HG02981 (cell line): ENCODE measurements around the gene FXYD7.
"Not testable (repeated sequence)": the region's sequence is repeated elsewhere in the genome, so short reads cannot be mapped to it uniquely, and the experiment has no call there.

ENCODE experiments used
- ATAC-seq: cut with Tn5 transposase; IDR thresholded peaks from one replicate; pipeline ENCODE4 v1.9.1; 2021; ENCODE audit warnings: mild to moderate bottlenecking, moderate library complexity; ENCODE audit not compliant: unreplicated experiment

Gene FXYD7

GRCh38 chr19:35194012-35194984, 51.2 kb downstream of the FXYD7 start:
- no peak for ATAC-seq

DNA sequence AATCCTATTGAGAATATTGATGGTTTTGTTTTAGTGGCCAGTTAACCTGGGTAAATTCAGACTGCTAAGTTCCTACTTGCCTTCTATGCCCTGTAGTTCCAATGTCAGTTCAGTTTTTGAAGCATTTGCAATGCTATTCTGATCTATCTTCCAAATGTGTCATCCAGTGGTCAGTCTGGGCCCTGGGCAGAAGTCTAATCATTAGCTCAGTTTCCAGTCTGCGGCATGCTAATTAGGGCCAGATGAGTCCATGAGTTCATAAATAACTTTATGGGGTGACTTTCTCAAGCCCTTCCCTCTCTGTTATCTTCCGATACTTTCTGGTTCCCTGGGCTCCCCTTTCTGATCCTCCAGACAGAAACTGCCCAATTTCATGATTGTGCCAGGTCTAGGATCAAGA, 52.8 kb downstream of the FXYD7 start:
- no peak for ATAC-seq

GRCh38 chr19:35196861-35197260, 53.8 kb downstream of the FXYD7 start:
- ATAC-seq = not testable (repeated sequence)

GRCh38 chr19:35199481-35199880, 56.4 kb downstream of the FXYD7 start:
- ATAC-seq = no peak

- no peak for ATAC-seq
These were observed 60.0 kb downstream of the FXYD7 start for GRCh38 chr19:35202722-35203688.
